GM19328 (cell line): ENCODE measurements around the gene DPF1.

ENCODE experiments used
- ATAC-seq: cut with Tn5 transposase; IDR thresholded peaks from one replicate; pipeline ENCODE4 v1.9.1; 2021; ENCODE audit warnings: mild to moderate bottlenecking, moderate library complexity; ENCODE audit not compliant: unreplicated experiment

Gene DPF1

DNA sequence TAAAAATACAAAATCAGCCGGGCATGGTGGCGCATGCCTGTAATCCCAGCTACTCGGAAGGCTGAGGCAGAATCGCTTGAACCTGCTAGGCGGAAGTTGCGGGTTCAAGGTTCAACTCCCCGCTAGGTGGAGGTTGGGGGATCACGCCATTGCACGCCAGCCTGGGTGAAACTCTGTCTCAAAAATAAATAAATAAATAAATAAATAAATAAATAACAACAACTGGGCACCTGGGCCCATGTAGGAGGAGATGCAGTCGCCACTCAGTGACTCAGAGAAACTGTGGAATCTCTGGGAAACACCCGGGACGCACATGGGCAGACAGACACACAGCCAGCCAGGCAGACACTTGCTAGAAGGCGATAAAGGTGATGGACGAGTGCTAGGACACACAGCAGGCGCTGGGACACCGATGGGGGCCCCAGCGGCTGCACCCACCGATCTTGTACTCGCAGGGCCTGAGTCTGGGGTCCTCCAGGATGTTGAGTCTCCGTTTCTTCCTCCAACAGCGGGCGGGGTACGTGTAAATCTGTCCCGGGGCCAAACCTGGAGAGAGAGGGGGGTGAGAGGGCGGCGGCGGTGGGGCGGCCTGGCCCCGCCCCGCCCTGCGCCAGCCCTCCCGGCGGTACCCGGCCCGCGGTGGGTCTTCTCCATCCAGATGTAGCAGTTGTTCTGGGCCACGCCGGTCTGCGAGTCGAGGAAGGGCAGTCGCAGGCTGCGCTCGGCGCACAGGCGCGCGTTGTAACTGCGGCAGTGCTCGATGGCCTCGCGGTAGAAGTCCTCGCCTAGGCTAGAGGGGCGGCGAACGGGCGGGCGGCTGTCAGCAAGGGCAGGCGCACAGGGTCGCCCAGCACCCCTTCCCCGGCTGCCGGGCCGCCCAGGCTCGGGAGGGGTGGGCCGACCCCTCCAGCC is 1.8 kb downstream of the DPF1 start:
- no peak for ATAC-seq

DNA sequence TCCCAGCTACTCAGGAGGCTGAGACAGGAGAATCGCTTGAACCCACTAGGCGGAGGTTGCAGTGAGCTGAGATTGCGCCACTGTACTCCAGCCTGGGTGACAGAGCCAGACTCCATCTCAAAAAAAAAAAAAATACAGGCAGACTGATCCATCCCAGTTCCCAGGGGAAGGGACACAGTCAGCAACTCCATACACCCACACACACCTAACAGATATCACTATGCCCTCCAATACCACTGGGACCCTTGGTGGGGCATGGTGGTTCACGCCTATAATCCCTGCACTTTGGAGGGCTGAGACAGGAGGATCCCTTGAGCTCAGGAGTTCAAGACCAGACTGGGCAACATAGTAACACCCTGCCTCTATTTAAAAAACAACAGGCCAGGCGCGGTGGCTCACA is 2.6 kb downstream of the DPF1 start:
- ATAC-seq: no peak

DNA sequence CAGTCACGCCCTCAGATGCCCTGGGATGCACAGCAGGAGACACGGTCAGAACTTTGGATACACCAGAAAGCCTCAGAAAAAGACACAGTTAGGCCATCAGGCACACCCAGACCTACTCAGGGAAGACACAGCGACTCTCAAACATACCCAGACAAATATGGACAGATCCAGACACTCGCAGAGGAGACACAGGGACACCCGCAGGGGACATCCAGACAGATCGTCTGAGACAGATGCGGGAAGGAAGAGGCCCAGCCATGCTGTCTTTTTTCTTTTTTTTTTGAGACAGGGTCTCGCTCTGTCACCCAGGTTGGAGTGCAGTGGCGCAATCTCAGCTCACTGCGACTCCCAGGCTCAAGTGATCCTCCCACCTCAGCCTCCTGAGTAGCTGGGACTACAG is 4.8 kb downstream of the DPF1 start:
- ATAC-seq: no peak

GRCh38 chr19:38218204-38218603 is 5.8 kb downstream of the DPF1 start:
- ATAC-seq: no peak

DNA sequence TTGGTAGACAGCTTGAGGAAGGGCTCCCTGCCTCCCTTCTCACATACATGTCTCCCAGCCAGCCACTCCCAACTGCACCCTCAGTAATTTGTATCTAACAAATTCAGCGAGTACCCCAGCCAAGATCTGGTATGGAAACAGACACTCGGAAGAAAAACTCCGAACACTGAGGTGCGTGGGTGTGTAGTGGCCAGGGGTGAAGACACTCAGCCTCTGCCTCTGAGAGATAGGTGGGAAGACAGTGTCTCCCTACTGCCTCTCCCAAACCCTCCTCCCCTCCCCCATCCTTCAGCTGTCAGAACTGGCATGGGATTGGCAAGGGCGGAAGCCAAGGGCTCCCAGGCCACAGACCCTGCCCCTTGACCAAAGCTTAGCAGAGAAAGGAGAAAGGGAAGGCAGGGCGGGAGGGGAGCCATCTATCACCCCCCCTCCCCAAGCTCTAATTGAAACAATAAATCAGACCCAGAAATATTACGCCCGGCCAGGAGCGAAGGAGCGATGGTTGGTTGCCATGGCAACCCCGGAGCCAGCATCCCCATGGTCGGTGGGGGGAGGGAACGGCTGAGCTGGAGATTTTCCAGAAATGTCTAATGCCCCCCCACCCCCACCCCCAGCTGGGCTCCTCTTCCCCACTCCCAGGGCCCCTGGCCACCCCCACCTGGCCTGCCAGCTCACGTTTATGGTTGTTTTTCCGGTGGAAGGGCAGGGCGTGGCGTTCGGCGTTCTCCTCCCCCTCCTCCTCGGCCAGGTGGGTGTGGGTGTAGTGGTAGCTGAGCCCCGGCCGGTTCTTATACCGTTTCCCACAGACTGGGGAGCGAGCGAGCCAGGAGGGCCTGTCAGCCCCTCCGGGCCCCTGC is 7.0 kb downstream of the DPF1 start:
- no peak for ATAC-seq

DNA sequence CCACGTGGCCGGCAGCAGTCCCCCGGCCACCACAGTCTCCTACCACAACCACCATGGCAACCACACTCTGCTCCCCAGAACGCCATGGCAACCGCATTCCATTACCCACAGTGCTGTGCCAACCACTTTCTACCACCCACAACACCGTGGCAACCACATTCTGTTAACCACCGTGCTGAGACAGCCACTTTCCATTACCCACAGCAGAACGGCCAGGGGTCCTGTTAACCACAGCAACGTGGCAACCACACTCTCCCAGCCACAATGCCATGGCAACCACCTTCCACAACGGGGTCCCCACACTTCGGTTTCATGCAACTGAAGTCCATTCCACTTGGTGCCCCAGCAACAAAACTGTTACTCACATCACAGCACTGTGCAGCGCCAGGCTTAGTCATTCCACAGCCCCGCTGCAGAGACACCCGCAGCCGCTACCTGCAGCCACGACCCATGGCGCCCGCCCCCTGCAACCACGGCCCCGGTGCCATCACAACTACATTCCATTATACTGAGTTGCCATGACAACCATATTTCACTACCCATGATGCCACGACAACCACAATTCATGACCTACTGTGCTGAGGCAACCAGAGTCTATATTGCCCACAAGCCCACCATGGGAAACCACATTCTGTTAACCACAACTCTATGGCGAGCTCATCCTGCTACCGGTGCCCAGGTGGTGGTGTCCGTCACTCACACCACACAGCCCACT is 10.0 kb downstream of the DPF1 start:
- ATAC-seq: no peak

GRCh38 chr19:38213469-38213868 is 10.6 kb downstream of the DPF1 start:
- no peak for ATAC-seq

DNA sequence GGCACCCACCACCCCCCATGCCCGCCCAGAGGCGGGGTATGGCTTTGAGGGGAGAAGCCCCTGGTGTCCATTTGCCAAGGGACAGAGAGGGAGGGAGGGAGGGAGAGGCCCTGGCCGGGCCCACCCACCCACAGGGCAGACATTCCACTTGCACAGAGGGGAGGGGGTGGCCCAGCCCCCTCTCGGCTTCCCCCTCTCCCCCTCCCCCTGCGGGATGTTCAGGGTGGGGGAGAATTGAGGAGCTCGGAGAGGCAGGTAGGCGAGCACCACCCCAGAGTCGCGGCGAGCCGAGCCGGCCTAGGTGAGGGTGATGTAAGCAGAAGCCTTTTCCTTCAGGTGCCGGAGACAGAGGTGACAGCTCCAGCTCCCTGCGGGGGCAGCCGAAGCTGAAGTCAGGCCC is 12.3 kb downstream of the DPF1 start:
- ATAC-seq: no peak

- ATAC-seq: no peak
Measured at GRCh38 chr19:38211151-38211591, 12.9 kb downstream of the DPF1 start.

DNA sequence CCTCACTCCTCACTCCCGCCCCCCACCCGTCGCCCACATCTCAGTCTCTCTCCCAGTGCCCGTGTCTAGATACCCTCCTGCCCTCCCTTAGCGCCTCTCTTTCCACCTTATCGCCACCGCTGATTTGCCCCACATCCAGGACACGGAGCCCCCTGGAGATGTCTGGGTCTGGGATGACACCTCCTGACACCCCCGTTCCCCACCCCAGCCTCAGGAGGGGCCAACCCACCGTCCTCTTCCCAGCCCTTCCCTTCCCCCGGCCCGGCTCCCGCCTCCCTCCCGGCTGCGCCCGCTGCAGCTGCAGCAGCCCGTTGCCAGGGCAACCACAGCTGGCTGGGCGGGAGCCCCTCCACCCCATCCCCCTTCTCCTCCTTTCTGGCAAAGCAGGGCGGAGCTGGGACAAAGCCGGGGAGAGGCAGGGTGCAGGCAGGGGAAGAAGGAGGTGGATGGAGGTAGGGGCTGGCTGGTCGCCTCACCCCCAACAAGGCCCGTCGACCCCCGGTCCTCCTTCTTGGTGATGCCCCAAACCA is 13.5 kb downstream of the DPF1 start:
- ATAC-seq: no peak

DNA sequence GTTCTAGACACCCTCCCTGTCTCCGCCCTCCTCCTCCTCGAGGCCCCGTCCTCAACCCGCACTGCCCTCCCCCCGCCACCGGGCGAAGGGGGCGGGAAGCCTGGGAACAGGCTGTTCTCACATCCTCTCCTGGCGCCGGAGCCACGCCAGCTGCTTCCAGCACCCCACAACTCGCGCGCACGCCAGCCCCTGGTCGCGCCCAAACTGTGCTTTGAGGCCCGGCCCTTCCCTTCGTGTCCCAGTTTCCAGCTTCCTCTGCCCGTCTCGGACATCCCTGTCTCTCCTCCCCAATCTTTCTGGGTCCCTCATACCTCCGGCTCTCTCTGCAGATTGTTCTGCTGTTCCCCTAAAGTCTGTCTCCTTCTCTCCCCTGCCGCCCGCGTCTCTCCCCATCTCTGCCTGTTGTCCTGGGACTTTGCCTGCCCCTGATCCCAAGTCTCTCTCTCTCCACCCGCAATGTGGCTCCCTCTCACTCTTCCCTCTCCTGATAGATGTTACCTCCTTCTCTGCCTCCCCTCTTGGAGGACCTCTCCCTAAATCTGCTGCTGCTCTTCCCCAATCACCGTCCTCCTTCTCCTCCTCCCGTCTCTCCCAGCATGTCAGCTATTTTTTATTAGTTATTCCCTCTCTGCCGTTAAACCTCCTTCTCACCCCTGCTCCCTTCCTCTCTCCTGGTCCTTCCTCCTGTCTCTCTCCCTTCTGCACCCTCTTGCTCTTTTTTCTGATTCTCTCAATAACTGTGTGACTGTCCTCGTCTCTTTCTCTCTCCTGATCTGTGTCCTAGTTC is 14.2 kb downstream of the DPF1 start:
- ATAC-seq: no peak

- no peak for ATAC-seq
Measured at GRCh38 chr19:38209152-38209551, 14.9 kb downstream of the DPF1 start.

DNA sequence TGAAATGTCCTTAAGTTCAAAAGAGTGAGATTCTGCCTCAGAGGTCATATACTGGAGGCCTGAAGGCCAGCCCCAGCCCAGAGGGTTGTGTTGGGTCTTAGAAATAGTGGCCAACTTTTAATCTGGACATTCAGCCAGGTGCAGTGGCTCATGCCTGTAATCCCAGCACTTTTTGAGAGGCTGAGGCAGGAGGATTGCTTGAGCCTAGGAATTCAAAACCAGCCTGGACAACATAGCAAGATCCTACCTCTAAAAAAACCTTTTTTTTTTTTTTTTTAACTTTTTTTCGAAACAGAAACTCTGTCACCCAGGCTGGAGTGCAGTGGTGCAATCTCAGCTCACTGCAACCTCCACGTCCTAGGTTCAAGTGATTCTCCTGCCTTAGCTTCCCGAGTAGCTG is 15.5 kb downstream of the DPF1 start:
- no peak for ATAC-seq

DNA sequence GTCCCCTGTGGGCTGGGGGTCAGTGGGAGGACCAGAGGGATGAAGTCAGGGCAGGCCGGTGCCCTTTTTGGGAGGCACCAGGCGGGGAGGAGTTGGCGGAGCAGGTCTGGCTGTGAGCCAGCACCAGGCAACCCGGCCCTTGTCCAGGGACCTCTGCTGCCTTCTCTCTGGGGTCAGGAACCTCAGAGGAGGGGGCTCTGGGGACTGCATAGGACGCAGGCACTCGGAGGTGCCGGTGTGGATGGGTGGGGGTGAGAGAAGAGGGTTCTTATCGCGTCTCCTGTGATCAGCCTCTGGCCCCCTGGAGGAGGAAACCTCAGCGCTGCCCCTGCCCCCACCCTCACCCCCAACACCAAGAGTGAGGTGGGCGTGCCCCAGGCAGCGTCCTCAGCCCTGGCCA is 16.5 kb downstream of the DPF1 start:
- ATAC-seq: no peak

GRCh38 chr19:38206928-38207327 is 17.1 kb downstream of the DPF1 start:
- no peak for ATAC-seq

GRCh38 chr19:38206006-38206745 is 17.8 kb downstream of the DPF1 start:
- no peak for ATAC-seq

DNA sequence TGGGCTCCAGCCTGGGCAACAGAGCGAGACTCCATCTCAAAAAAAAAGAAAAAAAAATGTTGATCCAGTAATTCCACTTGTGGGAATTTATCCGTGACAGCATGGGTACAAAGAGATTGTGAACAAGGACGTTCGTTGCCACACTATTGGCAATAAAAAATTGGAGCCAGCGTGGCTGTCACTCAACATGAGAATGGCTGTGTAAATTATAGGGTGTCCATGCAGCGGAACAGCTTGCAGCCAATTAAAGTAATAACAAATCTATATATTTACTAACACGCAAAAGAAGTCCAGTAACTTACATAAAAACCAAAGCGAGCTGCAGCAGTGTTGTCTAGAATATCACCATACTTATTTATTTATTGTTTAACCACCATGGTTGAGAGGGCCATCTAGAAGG is 19.3 kb downstream of the DPF1 start:
- ATAC-seq: no peak

DNA sequence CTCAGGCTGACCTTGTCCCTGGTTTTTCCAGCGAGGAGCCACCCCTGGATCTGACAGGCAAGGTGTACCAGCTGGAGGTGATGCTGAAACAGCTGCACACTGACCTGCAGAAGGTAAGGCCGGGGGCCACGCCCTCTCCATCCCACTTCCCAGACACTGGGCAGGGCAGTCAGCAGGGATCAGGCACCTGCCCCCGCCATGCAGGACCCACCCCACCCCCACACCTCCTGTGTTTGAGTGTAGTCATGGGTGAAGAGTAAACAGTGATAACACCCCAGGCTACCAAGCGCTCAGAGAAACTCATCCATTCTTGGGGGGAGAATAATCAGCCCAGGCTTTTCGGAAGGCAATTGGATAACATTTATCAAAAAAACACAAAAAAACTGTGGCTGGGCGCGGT is 19.9 kb downstream of the DPF1 start:
- no peak for ATAC-seq

DNA sequence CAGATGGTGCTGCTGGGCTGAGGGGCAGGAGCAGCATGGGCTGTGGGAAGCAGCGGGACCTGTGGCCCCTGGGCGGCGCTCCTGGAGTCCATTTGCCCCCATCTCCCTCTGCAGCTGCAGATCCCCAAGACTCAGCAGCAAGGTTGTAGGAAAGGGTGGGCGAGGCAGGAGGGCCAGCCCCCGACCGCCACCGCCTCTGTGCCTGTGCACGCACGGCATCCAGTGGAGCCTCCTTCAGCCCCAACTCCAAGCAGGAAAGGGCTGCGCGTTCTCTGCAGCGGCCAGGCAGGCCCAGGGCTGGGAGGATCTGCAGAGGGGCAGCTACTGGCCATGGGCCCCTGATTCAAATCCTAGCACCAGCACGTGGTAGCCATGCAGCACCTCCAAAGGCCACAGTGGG is 20.8 kb downstream of the DPF1 start:
- ATAC-seq: no peak

DNA sequence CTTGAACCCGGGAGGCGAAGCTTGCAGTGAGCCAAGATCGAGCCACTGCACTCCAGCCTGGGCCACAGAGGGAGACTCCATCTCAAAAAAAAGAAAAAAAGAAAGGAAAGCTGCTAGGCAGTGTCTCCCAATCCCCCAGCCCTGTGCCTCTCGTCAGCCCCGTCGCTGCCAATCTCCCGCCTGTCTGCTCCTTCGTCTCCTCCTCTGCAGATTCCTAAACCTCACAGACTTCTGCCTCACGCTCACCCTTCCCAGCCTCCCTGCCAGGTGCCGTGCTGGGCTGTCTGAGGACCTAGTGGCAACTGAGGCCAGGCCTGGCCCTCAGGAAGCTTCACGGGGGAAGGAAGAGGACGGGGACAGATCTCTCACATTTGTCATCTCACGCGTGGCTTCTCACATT is 21.5 kb downstream of the DPF1 start:
- no peak for ATAC-seq
